ENCODE data around the gene GRIA4. TPM values are rescaled to one million over a fixed set of nuclear protein-coding genes. Genes with fewer than 3 reads are reported as not detected.

GRIA4 gene
- total RNA-seq, 2 experiments from 2014 or later = not detected

- no peak for DNase-seq
- Mint-ChIP-seq H3K4me3 (no peak overlapping the region), H3K27me3 (no peaks in the 10 kb centered on the region), H3K4me1 (no peaks in the 10 kb centered on the region), H3K36me3 (ENCODE audit: low read depth) (no peaks in the 10 kb centered on the region), H3K9me3 (no peaks in the 10 kb centered on the region), H3K27ac (no peak overlapping the region)
- ChIA-PET POLR2A (no interaction called here), CTCF (no interaction called here)
Measured at GRCh38 chr11:105705786-105706530, 96.1 kb downstream of the GRIA4 start.

- CTCF ChIA-PET = no interaction called here
- no peaks in the 10 kb centered on the region for H3K27me3 Mint-ChIP-seq
- H3K9me3 Mint-ChIP-seq = no peaks in the 10 kb centered on the region
- no peak for DNase-seq
- H3K36me3 Mint-ChIP-seq (ENCODE audit: low read depth) = no peaks in the 10 kb centered on the region
- no peaks in the 10 kb centered on the region for H3K4me1 Mint-ChIP-seq
- H3K27ac Mint-ChIP-seq = no peak overlapping the region
- H3K4me3 Mint-ChIP-seq = no peak overlapping the region
- POLR2A ChIA-PET = no interaction called here
Measured at GRCh38 chr11:105713106-105713505, 103.2 kb downstream of the GRIA4 start.

GRCh38 chr11:105713696-105714095 lies 103.8 kb downstream of the GRIA4 start:
- no peaks in the 10 kb centered on the region for H3K9me3 Mint-ChIP-seq
- H3K27ac Mint-ChIP-seq = no peak overlapping the region
- no peaks in the 10 kb centered on the region for H3K36me3 Mint-ChIP-seq (ENCODE audit: low read depth)

GRCh38 chr11:105718641-105719040 lies 108.8 kb downstream of the GRIA4 start:
- ChIA-PET CTCF (no interaction called here), POLR2A (no interaction called here)
- Mint-ChIP-seq H3K27me3 (no peaks in the 10 kb centered on the region), H3K9me3 (no peaks in the 10 kb centered on the region), H3K27ac (no peak overlapping the region), H3K4me3 (no peak overlapping the region), H3K4me1 (no peaks in the 10 kb centered on the region), H3K36me3 (ENCODE audit: low read depth) (no peaks in the 10 kb centered on the region)
- no peak for DNase-seq

More at GRCh38 chr11:105713696-105714095, 103.8 kb downstream of the GRIA4 start:
- ChIA-PET CTCF (no interaction called here), POLR2A (no interaction called here)
- Mint-ChIP-seq H3K27me3 (no peaks in the 10 kb centered on the region), H3K4me1 (no peaks in the 10 kb centered on the region), H3K4me3 (no peak overlapping the region)
- DNase-seq = no peak

GRCh38 chr11:105719073-105719822 lies 109.4 kb downstream of the GRIA4 start:
- H3K36me3 Mint-ChIP-seq (ENCODE audit: low read depth) = no peaks in the 10 kb centered on the region
- POLR2A ChIA-PET = no interaction called here
- no peaks in the 10 kb centered on the region for H3K27me3 Mint-ChIP-seq
- H3K4me1 Mint-ChIP-seq = no peaks in the 10 kb centered on the region
- CTCF ChIA-PET = no interaction called here
- H3K27ac Mint-ChIP-seq = no peak overlapping the region
- no peak for DNase-seq
- no peak overlapping the region for H3K4me3 Mint-ChIP-seq
- H3K9me3 Mint-ChIP-seq = no peaks in the 10 kb centered on the region

GRCh38 chr11:105720096-105720495 lies 110.2 kb downstream of the GRIA4 start:
- CTCF ChIA-PET = no interaction called here
- Mint-ChIP-seq H3K27me3 (no peaks in the 10 kb centered on the region), H3K4me1 (no peaks in the 10 kb centered on the region), H3K36me3 (ENCODE audit: low read depth) (no peaks in the 10 kb centered on the region), H3K4me3 (no peak overlapping the region), H3K9me3 (no peaks in the 10 kb centered on the region), H3K27ac (no peak overlapping the region)
- no peak for DNase-seq
- POLR2A ChIA-PET = no interaction called here

GRCh38 chr11:105723269-105723668 lies 113.4 kb downstream of the GRIA4 start:
- Mint-ChIP-seq H3K4me1 (no peaks in the 10 kb centered on the region), H3K4me3 (no peak overlapping the region), H3K36me3 (ENCODE audit: low read depth) (no peaks in the 10 kb centered on the region), H3K27me3 (no peaks in the 10 kb centered on the region), H3K27ac (no peak overlapping the region), H3K9me3 (no peaks in the 10 kb centered on the region)
- ChIA-PET CTCF (no interaction called here), POLR2A (no interaction called here)
- DNase-seq = no peak

- ChIA-PET CTCF (no interaction called here), POLR2A (no interaction called here)
- no peaks in the 10 kb centered on the region for H3K36me3 Mint-ChIP-seq (ENCODE audit: low read depth)
- no peaks in the 10 kb centered on the region for H3K4me1 Mint-ChIP-seq
- no peak overlapping the region for H3K4me3 Mint-ChIP-seq
- no peaks in the 10 kb centered on the region for H3K27me3 Mint-ChIP-seq
- H3K9me3 Mint-ChIP-seq = peaks cover 7% of the 10 kb centered on the region
- H3K27ac Mint-ChIP-seq = no peak overlapping the region
- DNase-seq = no peak
Measured at GRCh38 chr11:105732611-105733010, 122.7 kb downstream of the GRIA4 start.

GRCh38 chr11:105734426-105734825 lies 124.6 kb downstream of the GRIA4 start:
- H3K27me3 Mint-ChIP-seq = no peaks in the 10 kb centered on the region
- DNase-seq = no peak

GRCh38 chr11:105738251-105738650 lies 128.4 kb downstream of the GRIA4 start:
- H3K4me1 Mint-ChIP-seq = no peaks in the 10 kb centered on the region
- no peaks in the 10 kb centered on the region for H3K27me3 Mint-ChIP-seq
- POLR2A ChIA-PET = no interaction called here
- H3K36me3 Mint-ChIP-seq (ENCODE audit: low read depth) = no peaks in the 10 kb centered on the region
- no peak overlapping the region for H3K4me3 Mint-ChIP-seq
- no peaks in the 10 kb centered on the region for H3K9me3 Mint-ChIP-seq
- CTCF ChIA-PET = no interaction called here
- no peak overlapping the region for H3K27ac Mint-ChIP-seq
- no peak for DNase-seq

More at GRCh38 chr11:105734426-105734825, 124.6 kb downstream of the GRIA4 start:
- H3K36me3 Mint-ChIP-seq (ENCODE audit: low read depth) = no peaks in the 10 kb centered on the region
- no peak overlapping the region for H3K27ac Mint-ChIP-seq
- H3K4me1 Mint-ChIP-seq = no peaks in the 10 kb centered on the region
- no peak overlapping the region for H3K4me3 Mint-ChIP-seq
- CTCF ChIA-PET = no interaction called here
- peaks cover 7% of the 10 kb centered on the region for H3K9me3 Mint-ChIP-seq
- POLR2A ChIA-PET = no interaction called here

GRCh38 chr11:105738986-105739795 lies 129.3 kb downstream of the GRIA4 start:
- ChIA-PET POLR2A (no interaction called here), CTCF (no interaction called here)
- Mint-ChIP-seq H3K27ac (no peak overlapping the region), H3K9me3 (no peaks in the 10 kb centered on the region), H3K27me3 (no peaks in the 10 kb centered on the region), H3K4me3 (no peak overlapping the region), H3K36me3 (ENCODE audit: low read depth) (no peaks in the 10 kb centered on the region), H3K4me1 (no peaks in the 10 kb centered on the region)
- no peak for DNase-seq

GRCh38 chr11:105740164-105740903 lies 130.5 kb downstream of the GRIA4 start:
- no peak overlapping the region for H3K27ac Mint-ChIP-seq
- H3K4me3 Mint-ChIP-seq = no peak overlapping the region
- no peaks in the 10 kb centered on the region for H3K36me3 Mint-ChIP-seq (ENCODE audit: low read depth)
- CTCF ChIA-PET = no interaction called here
- POLR2A ChIA-PET = no interaction called here
- no peak for DNase-seq
- no peaks in the 10 kb centered on the region for H3K9me3 Mint-ChIP-seq
- no peaks in the 10 kb centered on the region for H3K27me3 Mint-ChIP-seq
- H3K4me1 Mint-ChIP-seq = no peaks in the 10 kb centered on the region

GRCh38 chr11:105741488-105742020 lies 131.7 kb downstream of the GRIA4 start:
- Mint-ChIP-seq H3K9me3 (no peaks in the 10 kb centered on the region), H3K4me3 (no peak overlapping the region), H3K36me3 (ENCODE audit: low read depth) (no peaks in the 10 kb centered on the region), H3K4me1 (no peaks in the 10 kb centered on the region), H3K27me3 (no peaks in the 10 kb centered on the region), H3K27ac (no peak overlapping the region)
- POLR2A ChIA-PET = no interaction called here
- DNase-seq = no peak
- CTCF ChIA-PET = no interaction called here
